Measurements from ENCODE around the gene NAIF1. TPM values are rescaled to one million over a fixed set of nuclear protein-coding genes. Genes with fewer than 3 reads are reported as not detected.
"Not testable (repeated sequence)": the region's sequence is repeated elsewhere in the genome, so short reads cannot be mapped to it uniquely, and the experiment has no call there.

NAIF1 gene
- total RNA-seq, 4 donors from 2014 or later: 8.6 to 10.8 (median 9.6) TPM

GRCh38 chr9:128077847-128078503 lies 10.9 kb upstream of the NAIF1 start:
- H3K4me3 ChIP-seq (ENCODE audit: low read depth, poor library complexity, severe bottlenecking): no peak overlapping the region
- TF ChIP-seq POLR2A (IDR thresholded peaks at IDR 0.05): no peak
- no peak for TF ChIP-seq CTCF (IDR thresholded peaks at IDR 0.05)
- WGBS, 2 donors: 89 to 95% methylated on average over 7 of the region's 7 CpGs
- intact Hi-C loops (cut with DNase I; ENCODE audit: low total_unique reads): no loop called here
- DNase-seq (ENCODE audit: low spot score in 2 of 2): no peak

GRCh38 chr9:128073253-128073886 lies 6.2 kb upstream of the NAIF1 start:
- no peak overlapping the region for H3K4me3 ChIP-seq (ENCODE audit: low read depth, poor library complexity, severe bottlenecking)
- no peak for DNase-seq (ENCODE audit: low spot score in 2 of 2)
- 66 to 71% methylated on average over 7 of the region's 7 CpGs for WGBS, 2 donors
- intact Hi-C loops (cut with DNase I; ENCODE audit: low total_unique reads): no loop called here
- TF ChIP-seq POLR2A (IDR thresholded peaks at IDR 0.05): no peak

- no peak overlapping the region for H3K4me3 ChIP-seq (ENCODE audit: low read depth, poor library complexity, severe bottlenecking)
- 16 to 21% methylated on average over 5 of the region's 5 CpGs for WGBS, 2 donors
- intact Hi-C loops (cut with DNase I; ENCODE audit: low total_unique reads): no loop called here
These were observed 5.3 kb upstream of the NAIF1 start for GRCh38 chr9:128072144-128073021.

GRCh38 chr9:128071475-128071874 lies 4.4 kb upstream of the NAIF1 start:
- DNase-seq (ENCODE audit: low spot score in 2 of 2); H3K4me3 ChIP-seq (ENCODE audit: low read depth, poor library complexity, severe bottlenecking); intact Hi-C loops (cut with DNase I; ENCODE audit: low total_unique reads): not testable (repeated sequence)
- 83 to 85% methylated on average over 12 of the region's 12 CpGs for WGBS, 2 donors

More at GRCh38 chr9:128072144-128073021, 5.3 kb upstream of the NAIF1 start:
- peak; percentile 91 to 97 for DNase-seq (ENCODE audit: low spot score in 2 of 2)
- no peak for TF ChIP-seq POLR2A (IDR thresholded peaks at IDR 0.05)

- no peak for DNase-seq (ENCODE audit: low spot score in 2 of 2)
- 57 to 58% methylated on average over 7 of the region's 7 CpGs for WGBS, 2 donors
- no peak for TF ChIP-seq POLR2A (IDR thresholded peaks at IDR 0.05)
- no peak for TF ChIP-seq CTCF (IDR thresholded peaks at IDR 0.05)
- intact Hi-C loops (cut with DNase I; ENCODE audit: low total_unique reads): no loop called here
- H3K4me3 ChIP-seq (ENCODE audit: low read depth, poor library complexity, severe bottlenecking): no peak overlapping the region
These were observed 3.8 kb upstream of the NAIF1 start for GRCh38 chr9:128070874-128071273.

- peak in 1 of 2 donors; percentile 92 for DNase-seq (ENCODE audit: low spot score in 2 of 2)
- TF ChIP-seq POLR2A (IDR thresholded peaks at IDR 0.05) (no peak), CTCF (IDR thresholded peaks at IDR 0.05) (no peak)
- H3K4me3 ChIP-seq (ENCODE audit: low read depth, poor library complexity, severe bottlenecking): peak overlapping the region; percentile 69
- 1 to 5% methylated on average over 12 to 46 of the region's 50 CpGs for WGBS, 2 donors
- intact Hi-C loops (cut with DNase I; ENCODE audit: low total_unique reads): no loop called here
These were observed 1.5 kb upstream of the NAIF1 start for GRCh38 chr9:128068386-128069205.

Measured in lower leg skin (tissue), 4 donors.